ENCODE measurements around the gene MCC.

DNA sequence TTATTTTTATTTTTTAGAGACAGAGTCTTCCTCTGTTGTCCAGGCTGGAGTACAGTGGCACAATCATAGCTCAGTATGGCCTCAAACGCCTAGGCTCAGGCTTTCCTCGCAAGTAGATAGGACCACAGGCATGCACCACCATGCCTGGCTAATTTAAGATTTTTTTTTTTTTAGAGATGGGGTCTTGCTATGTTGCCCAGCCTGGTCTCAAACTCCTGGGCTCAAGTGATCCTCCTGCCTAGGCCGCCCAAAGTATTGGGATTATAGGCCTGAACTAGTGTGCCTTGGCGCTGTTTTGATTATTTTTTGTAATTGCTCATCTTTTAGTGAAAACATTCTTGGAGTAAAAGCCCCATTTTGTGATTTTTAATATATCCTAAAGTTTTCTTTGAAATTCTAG is 30.6 kb upstream of the MCC start:
- TF ChIP-seq GATA2 (IDR thresholded peaks at IDR 0.05; ENCODE audit: low read depth, low read length) (no peak), GATA3 (IDR thresholded peaks at IDR 0.05; ENCODE audit: low read depth, low read length) (no peak)
